G401 (cell line): Measurements from ENCODE around the gene KRTAP13-2. TPM values are rescaled to one million over a fixed set of nuclear protein-coding genes. Genes with fewer than 3 reads are reported as not detected.

Experiments
- DNase-seq: peaks from one replicate; pipeline ENCODE4 v3.0.0-alpha.2; 2015; ENCODE audit warnings: low spot score
- in situ Hi-C: cut with HindIII; loops from 2 replicates; pipeline ENCODE4 v1.10.0; 2016; ENCODE audit warnings: low sequenced_read_pairs, mixed read lengths
- total RNA-seq: library from RNA; depleted of rRNA; stranded (reverse); fragments of >200 nt; shearing (Covaris generic); gene quantifications from 2 replicates; pipeline ENCODE4 v1.2.3, GENCODE V29; 2014; rRNA removed

The KRTAP13-2 gene
- total RNA-seq, 1 experiment from 2014 or later = not detected

- in situ Hi-C loops = no loop called here
- no peak for DNase-seq
Measured at GRCh38 chr21:30332681-30333080, 39.4 kb downstream of the KRTAP13-2 start.

GRCh38 chr21:30329203-30329875 lies 42.7 kb downstream of the KRTAP13-2 start:
- in situ Hi-C loops = no loop called here
- DNase-seq = no peak

GRCh38 chr21:30326390-30326789 lies 45.7 kb downstream of the KRTAP13-2 start:
- DNase-seq = no peak
- in situ Hi-C loops = no loop called here

Other genes starting within 250 kb of the KRTAP13-2 start
- gene CLDN17, start 205.5 kb downstream of the KRTAP13-2 start, total RNA-seq = not detected in 2 replicates
- not detected in 2 replicates for gene CLDN8, start 156.2 kb downstream of the KRTAP13-2 start, total RNA-seq
- not detected in 2 replicates for gene KRTAP24-1, start 89.3 kb downstream of the KRTAP13-2 start, total RNA-seq
- gene KRTAP25-1, start 82.8 kb downstream of the KRTAP13-2 start, total RNA-seq = not detected in 2 replicates
- gene KRTAP26-1, start 52.0 kb downstream of the KRTAP13-2 start, total RNA-seq = not detected in 2 replicates
- gene KRTAP27-1, start 34.6 kb downstream of the KRTAP13-2 start, total RNA-seq = not detected in 2 replicates
- not detected in 2 replicates for gene KRTAP23-1, start 23.7 kb downstream of the KRTAP13-2 start, total RNA-seq
- not detected in 2 replicates for gene KRTAP13-1, start 23.8 kb upstream of the KRTAP13-2 start, total RNA-seq
- not detected in 2 replicates for gene KRTAP13-3, start 53.7 kb upstream of the KRTAP13-2 start, total RNA-seq
- not detected in 2 replicates for gene KRTAP13-4, start 57.9 kb upstream of the KRTAP13-2 start, total RNA-seq
- not detected in 2 replicates for gene KRTAP15-1, start 68.0 kb upstream of the KRTAP13-2 start, total RNA-seq
- gene KRTAP19-1, start 108.1 kb upstream of the KRTAP13-2 start, total RNA-seq = not detected in 2 replicates
- gene KRTAP19-2, start 115.2 kb upstream of the KRTAP13-2 start, total RNA-seq = not detected in 2 replicates
- not detected in 2 replicates for gene KRTAP19-3, start 119.7 kb upstream of the KRTAP13-2 start, total RNA-seq
- gene KRTAP19-4, start 124.9 kb upstream of the KRTAP13-2 start, total RNA-seq = not detected in 2 replicates
- gene KRTAP19-5, start 129.9 kb upstream of the KRTAP13-2 start, total RNA-seq = not detected in 2 replicates
- gene KRTAP19-6, start 169.6 kb upstream of the KRTAP13-2 start, total RNA-seq = not detected in 2 replicates
- gene KRTAP19-7, start 189.0 kb upstream of the KRTAP13-2 start, total RNA-seq = not detected in 2 replicates
- gene KRTAP22-2, start 218.1 kb upstream of the KRTAP13-2 start, total RNA-seq = not detected in 2 replicates
- gene KRTAP6-3, start 220.2 kb upstream of the KRTAP13-2 start, total RNA-seq = not detected in 2 replicates
- gene KRTAP6-2, start 226.6 kb upstream of the KRTAP13-2 start, total RNA-seq = not detected in 2 replicates
- not detected in 2 replicates for gene KRTAP22-1, start 228.8 kb upstream of the KRTAP13-2 start, total RNA-seq
- gene KRTAP6-1, start 241.7 kb upstream of the KRTAP13-2 start, total RNA-seq = not detected in 2 replicates
- not detected in 2 replicates for gene KRTAP20-1, start 244.2 kb upstream of the KRTAP13-2 start, total RNA-seq
- gene KRTAP20-4, start 248.4 kb upstream of the KRTAP13-2 start, total RNA-seq = not detected in 2 replicates